ENCODE data around the gene PGBD1. TPM values are rescaled to one million over a fixed set of nuclear protein-coding genes. Genes with fewer than 3 reads are reported as not detected.

PGBD1 gene
- total and polyA plus RNA-seq, 2 of the 13 experiments (the other 11 are each of a cell fraction or from before 2014, with no cell fraction given), result 3.6 to 6.9 TPM

- Histone ChIP-seq H4K20me1 (ENCODE audit: insufficient read depth, low read length) (no peaks in the 10 kb centered on the region), H3K4me3 (replicated peaks in 1 of 3; ENCODE audit: insufficient read depth in 1 of 3, low read depth in 2 of 3, low read length in 3 of 3) (no peak overlapping the region), H3K27ac (ENCODE audit: extremely low read length, insufficient read depth, low read length) (no peak overlapping the region), H2AFZ (ENCODE audit: low read length) (no peak overlapping the region), H3K4me1 (ENCODE audit: insufficient read depth, low read length) (peaks cover 35% of the 10 kb centered on the region), H3K9me3 (ENCODE audit: low read length) (no peaks in the 10 kb centered on the region), H3K79me2 (ENCODE audit: insufficient read depth, low read length) (peaks cover 20% of the 10 kb centered on the region), H3K27me3 (ENCODE audit: control insufficient read depth in 1 of 2, insufficient read depth in 2 of 2, low read length in 2 of 2) (no peaks in the 10 kb centered on the region; a peak in 1 of 5 replicates), H3K4me2 (ENCODE audit: low read depth, low read length) (no peak overlapping the region), H3K9ac (ENCODE audit: insufficient read depth, low read depth, low read length) (no peak overlapping the region), H3K36me3 (replicated peaks in 1 of 2; ENCODE audit: control insufficient read depth in 1 of 2, insufficient read depth in 2 of 2, low read length in 2 of 2) (no peaks in the 10 kb centered on the region)
- ATAC-seq (no peak), DNase-seq (ENCODE audit: low spot score) (no peak), FAIRE-seq (no peak)
- 13% methylated on average over 2 of the region's 2 CpGs for WGBS (ENCODE audit: low lambda C conversion rate)
- ChIA-PET POLR2A (interaction anchor here (2.1 kb wide), 1 partner anchor 12 kb away, joined by 12 read pairs; the partner anchor contains the start of gene ZSCAN31), CTCF (ENCODE audit: low intra/inter-chr PET ratio, low total read pairs) (no interaction called here)
- intact Hi-C loops (cut with micrococcal nuclease; ENCODE audit: unreplicated experiment) (no loop called here), in situ Hi-C loops (cut with HindIII; ENCODE audit: extremely low pct_ligation_motif_present, low pct_unique_long_range_greater_than_20kb) (no loop called here)
- no TSS peak for BruUV-seq (replicated peaks)
- TF ChIP-seq KDM6A (CRISPR knock-in tag; IDR thresholded peaks at IDR 0.05; ENCODE audit: low read depth) (no peak), CEBPZ (IDR thresholded peaks at IDR 0.05; ENCODE audit: low read length) (no peak), JUNB (CRISPR knock-in tag; IDR thresholded peaks at IDR 0.05; ENCODE audit: borderline replicate concordance) (no peak), ZHX1 (CRISPR knock-in tag; IDR thresholded peaks at IDR 0.05; ENCODE audit: low read depth) (no peak), CBX1 (IDR thresholded peaks at IDR 0.05; ENCODE audit: low read depth) (no peak), NR1H2 (CRISPR knock-in tag; IDR thresholded peaks at IDR 0.05; ENCODE audit: borderline replicate concordance, low read depth) (no peak), ZNF746 (CRISPR knock-in tag; IDR thresholded peaks at IDR 0.05) (no peak), ELK4 (CRISPR knock-in tag; IDR thresholded peaks at IDR 0.05; ENCODE audit: borderline replicate concordance) (no peak), SP2 (CRISPR knock-in tag; IDR thresholded peaks at IDR 0.05) (no peak), NR2F2 (IDR thresholded peaks at IDR 0.05; ENCODE audit: borderline replicate concordance, low read depth) (no peak), ZNF784 (CRISPR knock-in tag; IDR thresholded peaks at IDR 0.05; ENCODE audit: borderline replicate concordance) (no peak), ZNF562 (CRISPR knock-in tag; IDR thresholded peaks at IDR 0.05; ENCODE audit: borderline replicate concordance) (no peak)
- TF ChIP-seq, protein P1, sequence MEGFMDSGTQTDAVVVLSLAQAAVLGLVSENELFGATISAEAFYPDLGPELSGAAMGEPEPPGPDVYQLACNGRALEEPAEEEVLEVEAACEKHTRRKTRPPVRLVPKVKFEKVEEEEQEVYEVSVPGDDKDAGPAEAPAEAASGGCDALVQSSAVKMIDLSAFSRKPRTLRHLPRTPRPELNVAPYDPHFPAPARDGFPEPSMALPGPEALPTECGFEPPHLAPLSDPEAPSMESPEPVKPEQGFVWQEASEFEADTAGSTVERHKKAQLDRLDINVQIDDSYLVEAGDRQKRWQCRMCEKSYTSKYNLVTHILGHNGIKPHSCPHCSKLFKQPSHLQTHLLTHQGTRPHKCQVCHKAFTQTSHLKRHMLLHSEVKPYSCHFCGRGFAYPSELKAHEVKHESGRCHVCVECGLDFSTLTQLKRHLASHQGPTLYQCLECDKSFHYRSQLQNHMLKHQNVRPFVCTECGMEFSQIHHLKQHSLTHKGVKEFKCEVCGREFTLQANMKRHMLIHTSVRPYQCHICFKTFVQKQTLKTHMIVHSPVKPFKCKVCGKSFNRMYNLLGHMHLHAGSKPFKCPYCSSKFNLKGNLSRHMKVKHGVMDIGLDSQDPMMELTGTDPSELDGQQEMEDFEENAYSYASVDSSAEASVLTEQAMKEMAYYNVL (CRISPR knock-in tag; IDR thresholded peaks at IDR 0.05; ENCODE audit: borderline replicate concordance), result no peak
Measured at GRCh38 chr6:28347119-28347518, 65.7 kb downstream of the PGBD1 start.

Data from HepG2 (cell line).